Breast epithelium (tissue), 4 donors: Measurements from ENCODE around the gene BMP5. TPM values are rescaled to one million over a fixed set of nuclear protein-coding genes. Genes with fewer than 3 reads are reported as not detected.

Experiments
- DNase-seq, 2 donors: peaks; one replicate each; pipeline ENCODE4 v3.0.0-alpha.2; 2019; ENCODE audit warnings: low spot score in 2 of 2
- H3K27ac ChIP-seq, 2 donors: fragments of 200-600 bp; sonication (generic) in 1 of 2; one replicate each; pipeline ENCODE4 v1.5.1; 2016 to 2019; ENCODE audit warnings: mild to moderate bottlenecking in 1 of 2
- H3K27me3 ChIP-seq, 2 donors: fragments of 200-600 bp; sonication (generic) in 1 of 2; one replicate each; pipeline versions ENCODE4 v1.5.1 to v1.6.0; 2017 to 2019; ENCODE audit warnings: control low read depth in 1 of 2, mild to moderate bottlenecking in 1 of 2
- H3K36me3 ChIP-seq: fragments of 200-600 bp; one replicate; pipeline ENCODE4 v1.5.1; 2019
- H3K4me1 ChIP-seq, 2 donors: fragments of 200-600 bp; sonication (generic); one replicate each; pipeline ENCODE4 v1.5.1; 2016 to 2019; ENCODE audit warnings: control low read depth in 1 of 2
- H3K4me3 ChIP-seq, 3 donors: fragments of 200-600 bp; sonication (generic); 1 replicate in 2 of 3; 2 replicates in 1 of 3; pipeline ENCODE4 v1.5.1; 2016 to 2019; ENCODE audit warnings: mild to moderate bottlenecking in 3 of 3, moderate library complexity in 2 of 3
- H3K9me3 ChIP-seq, 2 donors: fragments of 200-600 bp; sonication (generic) in 1 of 2; one replicate each; pipeline ENCODE4 v1.5.1; 2016 to 2019; ENCODE audit warnings: control low read depth in 1 of 2
- CTCF ChIP-seq, 3 donors: fragments of 450-650 bp; IDR thresholded peaks; one replicate each; pipeline ENCODE4 v1.5.1; 2016 to 2017; ENCODE audit warnings: antibody characterized with exemption in 3 of 3, mild to moderate bottlenecking in 3 of 3, moderate library complexity in 3 of 3
- POLR2A ChIP-seq: fragments of 450-650 bp; IDR thresholded peaks from one replicate; pipeline ENCODE4 v1.6.1; 2016; ENCODE audit warnings: antibody characterized with exemption, mild to moderate bottlenecking, moderate library complexity
- POLR2AphosphoS5 ChIP-seq, 3 donors: sonication (generic); formaldehyde crosslinking; IDR thresholded peaks; one replicate each; pipeline ENCODE4 v1.6.1; 2017; ENCODE audit warnings: antibody characterized with exemption in 3 of 3
- intact Hi-C: fragments of 100-400 bp; cut with DNase I; formaldehyde crosslinking; loops from one replicate; pipeline ENCODE4 v1.15.1; 2023; ENCODE audit warnings: low total_unique reads
- total RNA-seq, 3 donors: library from RNA; depleted of rRNA; stranded (reverse); fragments of >200 nt; gene quantifications; one replicate each; pipeline ENCODE4 v1.1.0, GENCODE V29; 2016

Gene BMP5
- total RNA-seq, 3 donors from 2014 or later, result 0.96 to 5.1 (median 1.3) TPM

GRCh38 chr6:55729665-55730064, 145.7 kb downstream of the BMP5 start:
- TF ChIP-seq POLR2A, result no peak
- TF ChIP-seq CTCF (IDR thresholded peaks at IDR 0.05), result no peak
- TF ChIP-seq POLR2AphosphoS5 (IDR thresholded peaks at IDR 0.05), result no peak
- Histone ChIP-seq H3K4me1 (no peaks in the 10 kb centered on the region), H3K27ac (no peak overlapping the region), H3K9me3 (no peaks in the 10 kb centered on the region), H3K36me3 (no peaks in the 10 kb centered on the region), H3K4me3 (no peak overlapping the region), H3K27me3 (no peaks in the 10 kb centered on the region)
- intact Hi-C loops, result no loop called here
- no peak for DNase-seq

GRCh38 chr6:55726144-55726543, 149.2 kb downstream of the BMP5 start:
- no peak overlapping the region for H3K4me3 ChIP-seq
- H3K4me1 ChIP-seq, result no peaks in the 10 kb centered on the region
- DNase-seq, result no peak
- TF ChIP-seq POLR2AphosphoS5 (IDR thresholded peaks at IDR 0.05) (no peak), CTCF (IDR thresholded peaks at IDR 0.05) (no peak), POLR2A (no peak)
- no peaks in the 10 kb centered on the region for H3K9me3 ChIP-seq
- H3K27me3 ChIP-seq, result no peaks in the 10 kb centered on the region
- H3K27ac ChIP-seq, result no peak overlapping the region
- no peaks in the 10 kb centered on the region for H3K36me3 ChIP-seq
- intact Hi-C loops, result no loop called here

- Histone ChIP-seq H3K9me3 (no peaks in the 10 kb centered on the region), H3K27me3 (no peaks in the 10 kb centered on the region), H3K27ac (no peak overlapping the region), H3K4me3 (no peak overlapping the region), H3K36me3 (no peaks in the 10 kb centered on the region), H3K4me1 (no peaks in the 10 kb centered on the region)
- DNase-seq, result no peak
- intact Hi-C loops, result no loop called here
- TF ChIP-seq CTCF (IDR thresholded peaks at IDR 0.05), result no peak
- no peak for TF ChIP-seq POLR2A
- no peak for TF ChIP-seq POLR2AphosphoS5 (IDR thresholded peaks at IDR 0.05)
Observed at GRCh38 chr6:55714831-55715230, 160.6 kb downstream of the BMP5 start.

- TF ChIP-seq POLR2A, result no peak
- TF ChIP-seq CTCF (IDR thresholded peaks at IDR 0.05), result no peak
- TF ChIP-seq POLR2AphosphoS5 (IDR thresholded peaks at IDR 0.05), result no peak
- Histone ChIP-seq H3K27me3 (no peaks in the 10 kb centered on the region), H3K36me3 (no peaks in the 10 kb centered on the region), H3K9me3 (no peaks in the 10 kb centered on the region), H3K4me1 (no peaks in the 10 kb centered on the region), H3K27ac (no peak overlapping the region), H3K4me3 (no peak overlapping the region)
- intact Hi-C loops, result no loop called here
- no peak for DNase-seq
Observed at GRCh38 chr6:55713436-55713835, 162.0 kb downstream of the BMP5 start.

GRCh38 chr6:55708711-55709110, 166.7 kb downstream of the BMP5 start:
- no peaks in the 10 kb centered on the region for H3K36me3 ChIP-seq
- H3K4me1 ChIP-seq, result no peaks in the 10 kb centered on the region
- H3K4me3 ChIP-seq, result no peak overlapping the region
- DNase-seq, result no peak
- no peak for TF ChIP-seq POLR2A
- TF ChIP-seq CTCF (IDR thresholded peaks at IDR 0.05), result no peak
- no peak for TF ChIP-seq POLR2AphosphoS5 (IDR thresholded peaks at IDR 0.05)
- intact Hi-C loops, result no loop called here
- no peak overlapping the region for H3K27ac ChIP-seq
- no peaks in the 10 kb centered on the region for H3K27me3 ChIP-seq
- peaks cover 0 to 8% of the 10 kb centered on the region in 2 donors for H3K9me3 ChIP-seq
